ENCODE results near the gene CPXM2. TPM values are rescaled to one million over a fixed set of nuclear protein-coding genes. Genes with fewer than 3 reads are reported as not detected.

CPXM2 gene
- polyA plus RNA-seq, 2 donors = 1.5 to 4.2 TPM

DNA sequence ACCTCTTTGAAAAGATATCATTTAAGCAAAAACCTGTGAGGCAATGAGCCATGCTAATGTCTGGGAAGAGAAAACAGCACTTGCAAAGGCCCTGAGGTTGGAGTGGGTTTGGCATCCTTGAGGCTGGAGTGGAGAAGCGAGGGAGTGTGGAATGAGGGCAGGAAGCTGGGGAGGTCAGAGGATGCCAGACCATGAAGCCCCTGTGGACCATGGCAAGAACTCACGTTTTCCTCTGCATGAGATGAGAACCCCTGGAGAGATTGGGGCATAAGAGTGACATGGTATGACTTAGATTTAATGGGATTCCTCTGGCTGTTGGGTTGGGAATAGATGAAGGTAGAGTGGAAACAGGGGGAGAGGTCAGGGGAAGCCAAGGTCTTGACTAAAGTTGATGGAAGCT, 176.1 kb downstream of the CPXM2 start:
- no peaks in the 10 kb centered on the region for H3K36me3 ChIP-seq (ENCODE audit: control insufficient read depth in 2 of 2, insufficient read depth in 2 of 2, low read length in 1 of 2)
- 69 to 73% methylated on average over 2 of the region's 2 CpGs for WGBS, 2 donors
- peaks cover 2% of the 10 kb centered on the region in 2 donors for H3K9me3 ChIP-seq (ENCODE audit: control insufficient read depth in 2 of 2, insufficient read depth in 1 of 2, low read depth in 1 of 2, low read length in 1 of 2)
- H3K27ac ChIP-seq (ENCODE audit: low read depth in 2 of 2, low read length in 1 of 2) = no peak overlapping the region
- no peaks in the 10 kb centered on the region for H3K4me1 ChIP-seq (ENCODE audit: control insufficient read depth in 2 of 2, insufficient read depth in 2 of 2, low read length in 1 of 2)
- H3K4me3 ChIP-seq (ENCODE audit: low read depth in 1 of 2, low read length in 2 of 2) = no peak overlapping the region
- no peaks in the 10 kb centered on the region for H3K27me3 ChIP-seq (ENCODE audit: control insufficient read depth in 1 of 2, insufficient read depth in 2 of 2, low read length in 2 of 2)

DNA sequence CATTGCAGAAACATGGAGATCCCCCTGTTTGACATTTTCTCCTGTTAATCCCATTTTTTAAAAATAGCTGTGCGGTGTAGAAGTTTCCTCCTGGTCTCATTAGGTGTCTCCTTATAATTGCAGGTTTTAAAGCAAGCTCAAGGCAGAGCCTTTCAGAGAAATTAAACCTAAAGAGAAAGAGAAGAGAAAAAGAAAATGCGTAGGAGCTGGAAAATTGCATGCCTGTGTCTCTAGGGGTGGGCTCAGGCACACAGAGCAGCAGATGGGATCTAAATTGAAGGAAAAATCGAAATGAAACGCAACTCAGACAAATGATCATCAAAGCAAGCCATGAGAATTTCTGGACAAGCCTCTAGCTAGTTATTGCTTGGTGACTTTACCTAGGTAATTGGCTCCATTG, 185.4 kb downstream of the CPXM2 start:
- no peak overlapping the region for H3K27ac ChIP-seq (ENCODE audit: low read depth in 2 of 2, low read length in 1 of 2)
- H3K36me3 ChIP-seq (ENCODE audit: control insufficient read depth in 2 of 2, insufficient read depth in 2 of 2, low read length in 1 of 2) = no peaks in the 10 kb centered on the region
- 58 to 83% methylated on average over 4 of the region's 4 CpGs for WGBS, 2 donors
- no peaks in the 10 kb centered on the region for H3K9me3 ChIP-seq (ENCODE audit: control insufficient read depth in 2 of 2, insufficient read depth in 1 of 2, low read depth in 1 of 2, low read length in 1 of 2)
- H3K27me3 ChIP-seq (ENCODE audit: control insufficient read depth in 1 of 2, insufficient read depth in 2 of 2, low read length in 2 of 2) = no peaks in the 10 kb centered on the region
- no peaks in the 10 kb centered on the region for H3K4me1 ChIP-seq (ENCODE audit: control insufficient read depth in 2 of 2, insufficient read depth in 2 of 2, low read length in 1 of 2)
- no peak overlapping the region for H3K4me3 ChIP-seq (ENCODE audit: low read depth in 1 of 2, low read length in 2 of 2)

DNA sequence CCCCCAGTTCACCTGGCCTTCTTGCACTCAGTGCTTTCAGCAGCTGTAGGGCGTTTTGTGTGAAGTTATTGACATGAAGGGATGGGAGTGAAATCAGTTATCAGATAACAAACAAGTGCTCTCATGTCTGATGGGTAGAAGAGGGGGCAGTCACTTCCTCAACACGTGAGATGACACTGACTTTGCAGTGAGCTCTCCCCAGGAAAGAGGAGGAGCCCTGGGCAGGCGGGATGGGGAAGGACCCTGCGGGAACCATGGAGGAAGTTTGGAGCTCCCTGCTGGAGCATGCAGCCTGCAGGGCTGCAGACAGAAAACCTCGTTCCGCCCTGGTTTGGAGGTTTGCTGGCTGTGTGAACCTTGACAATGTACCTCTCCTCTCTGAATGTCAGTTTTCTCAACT, 186.8 kb downstream of the CPXM2 start:
- H3K27me3 ChIP-seq (ENCODE audit: control insufficient read depth in 1 of 2, insufficient read depth in 2 of 2, low read length in 2 of 2) = no peaks in the 10 kb centered on the region
- no peak overlapping the region for H3K4me3 ChIP-seq (ENCODE audit: low read depth in 1 of 2, low read length in 2 of 2)
- no peaks in the 10 kb centered on the region for H3K4me1 ChIP-seq (ENCODE audit: control insufficient read depth in 2 of 2, insufficient read depth in 2 of 2, low read length in 1 of 2)
- no peaks in the 10 kb centered on the region for H3K9me3 ChIP-seq (ENCODE audit: control insufficient read depth in 2 of 2, insufficient read depth in 1 of 2, low read depth in 1 of 2, low read length in 1 of 2)
- no peaks in the 10 kb centered on the region for H3K36me3 ChIP-seq (ENCODE audit: control insufficient read depth in 2 of 2, insufficient read depth in 2 of 2, low read length in 1 of 2)
- no peak overlapping the region for H3K27ac ChIP-seq (ENCODE audit: low read depth in 2 of 2, low read length in 1 of 2)
- 27 to 33% methylated on average over 6 of the region's 6 CpGs for WGBS, 2 donors

DNA sequence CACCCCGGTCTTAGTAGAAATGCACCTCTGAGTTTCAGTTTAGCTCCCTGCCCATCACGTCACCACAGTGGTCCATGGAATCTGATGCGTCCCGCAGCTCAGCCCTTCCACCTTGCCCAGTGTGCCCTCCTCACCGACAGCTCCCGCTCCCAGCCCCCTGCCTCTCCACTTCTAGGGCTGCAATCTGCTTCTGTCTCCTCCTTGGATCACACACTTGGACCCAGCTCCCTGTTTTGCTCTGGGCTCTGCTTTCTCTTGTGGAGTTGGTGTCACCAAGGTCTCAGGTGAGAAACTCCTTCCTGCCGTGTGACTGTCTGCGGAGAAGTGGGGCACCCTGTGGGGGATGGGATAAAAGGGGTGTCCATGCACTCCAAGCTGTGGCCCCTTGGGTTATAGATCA, 187.5 kb downstream of the CPXM2 start:
- Histone ChIP-seq H3K27me3 (ENCODE audit: control insufficient read depth in 1 of 2, insufficient read depth in 2 of 2, low read length in 2 of 2) (no peaks in the 10 kb centered on the region), H3K4me3 (ENCODE audit: low read depth in 1 of 2, low read length in 2 of 2) (no peak overlapping the region), H3K36me3 (ENCODE audit: control insufficient read depth in 2 of 2, insufficient read depth in 2 of 2, low read length in 1 of 2) (no peaks in the 10 kb centered on the region), H3K4me1 (ENCODE audit: control insufficient read depth in 2 of 2, insufficient read depth in 2 of 2, low read length in 1 of 2) (no peaks in the 10 kb centered on the region), H3K27ac (ENCODE audit: low read depth in 2 of 2, low read length in 1 of 2) (no peak overlapping the region), H3K9me3 (ENCODE audit: control insufficient read depth in 2 of 2, insufficient read depth in 1 of 2, low read depth in 1 of 2, low read length in 1 of 2) (no peaks in the 10 kb centered on the region)
- WGBS, 2 donors = 84 to 85% methylated on average over 8 of the region's 8 CpGs

DNA sequence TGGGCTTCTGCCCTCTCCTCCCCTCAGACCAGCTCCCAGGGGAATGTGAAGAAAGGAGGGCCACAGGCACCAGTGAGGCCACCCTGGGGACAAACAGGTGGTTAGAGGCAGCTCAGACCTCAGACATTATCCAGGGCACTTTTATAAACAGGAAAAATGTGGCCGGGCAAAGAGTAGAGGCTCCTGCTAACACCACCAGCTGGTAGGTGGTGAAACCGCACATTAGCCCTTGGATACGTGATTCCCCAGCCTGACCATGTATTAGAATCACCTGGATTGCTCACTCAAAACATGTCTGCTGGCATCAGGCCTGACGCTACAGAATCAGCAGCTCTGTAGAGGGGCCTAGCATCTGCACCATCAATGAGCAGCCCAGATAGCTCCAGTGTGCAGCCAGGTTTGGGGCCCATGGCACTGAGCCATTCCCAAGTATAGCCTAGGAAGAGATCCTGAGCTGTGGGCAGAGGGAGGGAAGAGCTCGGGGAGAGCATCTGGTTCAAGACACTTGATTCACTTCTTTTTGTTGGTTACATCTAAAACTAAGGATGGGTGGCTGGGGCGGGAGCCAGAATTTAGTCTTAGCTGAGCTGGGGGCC, 188.3 kb downstream of the CPXM2 start:
- Histone ChIP-seq H3K27me3 (ENCODE audit: control insufficient read depth in 1 of 2, insufficient read depth in 2 of 2, low read length in 2 of 2) (no peaks in the 10 kb centered on the region), H3K27ac (ENCODE audit: low read depth in 2 of 2, low read length in 1 of 2) (no peak overlapping the region), H3K9me3 (ENCODE audit: control insufficient read depth in 2 of 2, insufficient read depth in 1 of 2, low read depth in 1 of 2, low read length in 1 of 2) (no peaks in the 10 kb centered on the region), H3K4me3 (ENCODE audit: low read depth in 1 of 2, low read length in 2 of 2) (no peak overlapping the region), H3K36me3 (ENCODE audit: control insufficient read depth in 2 of 2, insufficient read depth in 2 of 2, low read length in 1 of 2) (no peaks in the 10 kb centered on the region), H3K4me1 (ENCODE audit: control insufficient read depth in 2 of 2, insufficient read depth in 2 of 2, low read length in 1 of 2) (no peaks in the 10 kb centered on the region)
- 80 to 81% methylated on average over 6 of the region's 6 CpGs for WGBS, 2 donors

Other genes with a start within 250 kb of the CPXM2 start
- not detected for gene GPR26, start 225.5 kb downstream of the CPXM2 start, polyA plus RNA-seq
- 1 to 10 TPM; 1.4 to 3.7 TPM for gene CHST15, start 201.8 kb upstream of the CPXM2 start, polyA plus RNA-seq